ENCODE data around the gene ZNF565. TPM values are rescaled to one million over a fixed set of nuclear protein-coding genes. Genes with fewer than 3 reads are reported as not detected.

Gene ZNF565
- total and polyA plus RNA-seq, 2 of the 13 experiments (the other 11 are each of a cell fraction or from before 2014, with no cell fraction given): 1.8 to 5.2 TPM

DNA sequence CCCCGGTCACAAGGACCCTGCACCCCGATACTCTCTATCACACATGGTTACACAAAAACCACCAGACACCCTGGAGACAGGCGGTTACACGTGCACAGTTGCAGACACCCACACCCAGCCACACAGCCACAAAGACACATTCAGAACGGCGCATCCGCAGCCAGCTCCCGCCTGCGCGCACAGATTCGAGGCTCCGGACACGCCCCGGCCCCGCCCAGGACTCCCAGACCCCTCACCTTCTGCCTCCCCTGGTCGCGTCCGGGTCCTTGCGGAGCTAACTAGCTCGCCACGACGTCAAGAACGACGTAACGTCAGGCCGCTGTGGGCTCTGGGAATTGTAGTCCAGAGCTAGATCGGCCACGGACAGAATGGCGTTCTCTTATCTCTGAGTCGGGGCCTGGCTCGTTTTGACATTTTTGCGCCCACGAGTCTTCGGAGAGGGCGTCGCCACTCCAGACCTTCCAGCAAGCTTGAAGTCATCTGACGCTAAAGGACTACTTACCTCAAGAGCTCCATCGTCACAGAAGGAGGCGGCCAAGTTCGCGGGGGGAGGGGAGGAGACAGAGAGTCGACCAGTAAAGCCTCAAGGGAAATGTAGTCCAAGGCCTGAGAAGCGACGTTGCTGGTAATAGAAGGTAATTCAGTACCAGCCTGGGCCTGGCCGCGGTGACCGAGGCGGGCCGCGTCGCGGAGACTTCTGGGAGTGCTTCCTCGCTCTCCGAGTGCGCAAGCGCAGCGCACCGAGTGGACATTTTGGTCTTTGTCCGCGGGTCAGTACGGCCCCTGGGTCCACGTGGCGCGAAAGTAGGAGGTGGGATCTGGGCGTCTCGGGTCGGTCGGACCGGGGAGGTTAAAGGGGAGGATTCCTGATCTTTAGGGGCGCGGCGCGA lies at the start of gene ZNF565, which contains the start of gene ZNF146 (continued):
- TF ChIP-seq MTF1 (CRISPR knock-in tag; IDR thresholded peaks at IDR 0.05): no peak; the same call in 1 of the 2 replicates
- TF ChIP-seq, protein P1, sequence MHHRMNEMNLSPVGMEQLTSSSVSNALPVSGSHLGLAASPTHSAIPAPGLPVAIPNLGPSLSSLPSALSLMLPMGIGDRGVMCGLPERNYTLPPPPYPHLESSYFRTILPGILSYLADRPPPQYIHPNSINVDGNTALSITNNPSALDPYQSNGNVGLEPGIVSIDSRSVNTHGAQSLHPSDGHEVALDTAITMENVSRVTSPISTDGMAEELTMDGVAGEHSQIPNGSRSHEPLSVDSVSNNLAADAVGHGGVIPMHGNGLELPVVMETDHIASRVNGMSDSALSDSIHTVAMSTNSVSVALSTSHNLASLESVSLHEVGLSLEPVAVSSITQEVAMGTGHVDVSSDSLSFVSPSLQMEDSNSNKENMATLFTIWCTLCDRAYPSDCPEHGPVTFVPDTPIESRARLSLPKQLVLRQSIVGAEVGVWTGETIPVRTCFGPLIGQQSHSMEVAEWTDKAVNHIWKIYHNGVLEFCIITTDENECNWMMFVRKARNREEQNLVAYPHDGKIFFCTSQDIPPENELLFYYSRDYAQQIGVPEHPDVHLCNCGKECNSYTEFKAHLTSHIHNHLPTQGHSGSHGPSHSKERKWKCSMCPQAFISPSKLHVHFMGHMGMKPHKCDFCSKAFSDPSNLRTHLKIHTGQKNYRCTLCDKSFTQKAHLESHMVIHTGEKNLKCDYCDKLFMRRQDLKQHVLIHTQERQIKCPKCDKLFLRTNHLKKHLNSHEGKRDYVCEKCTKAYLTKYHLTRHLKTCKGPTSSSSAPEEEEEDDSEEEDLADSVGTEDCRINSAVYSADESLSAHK (CRISPR knock-in tag; IDR thresholded peaks at IDR 0.05; ENCODE audit: borderline replicate concordance): no peak
- no peak for TF ChIP-seq ZNF879 (CRISPR knock-in tag; IDR thresholded peaks at IDR 0.05)
- no peak for TF ChIP-seq ZMYM3 (CRISPR knock-in tag; IDR thresholded peaks at IDR 0.05)
- no peak for TF ChIP-seq TAF15 (IDR thresholded peaks at IDR 0.05; ENCODE audit: low read depth, low read length, poor library complexity, severe bottlenecking)
- no peak for TF ChIP-seq IKZF1 (IDR thresholded peaks at IDR 0.05)
- TF ChIP-seq NAIF1 (CRISPR knock-in tag; IDR thresholded peaks at IDR 0.05; ENCODE audit: borderline replicate concordance): no peak; the same call in 1 of the 2 replicates
- TF ChIP-seq, protein P2, sequence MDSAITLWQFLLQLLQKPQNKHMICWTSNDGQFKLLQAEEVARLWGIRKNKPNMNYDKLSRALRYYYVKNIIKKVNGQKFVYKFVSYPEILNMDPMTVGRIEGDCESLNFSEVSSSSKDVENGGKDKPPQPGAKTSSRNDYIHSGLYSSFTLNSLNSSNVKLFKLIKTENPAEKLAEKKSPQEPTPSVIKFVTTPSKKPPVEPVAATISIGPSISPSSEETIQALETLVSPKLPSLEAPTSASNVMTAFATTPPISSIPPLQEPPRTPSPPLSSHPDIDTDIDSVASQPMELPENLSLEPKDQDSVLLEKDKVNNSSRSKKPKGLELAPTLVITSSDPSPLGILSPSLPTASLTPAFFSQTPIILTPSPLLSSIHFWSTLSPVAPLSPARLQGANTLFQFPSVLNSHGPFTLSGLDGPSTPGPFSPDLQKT (CRISPR knock-in tag; IDR thresholded peaks at IDR 0.05; ENCODE audit: borderline replicate concordance): 0 out of 2 replicates have a peak, but pooled peaks have one; percentile 61
- peak; percentile 3; the same call in 1 of the 2 replicates for TF ChIP-seq CEBPG (CRISPR knock-in tag; IDR thresholded peaks at IDR 0.05)
- peak; percentile 89 for TF ChIP-seq ZNF776 (CRISPR knock-in tag; IDR thresholded peaks at IDR 0.05)
- no peak for TF ChIP-seq PHF5A (CRISPR knock-in tag; IDR thresholded peaks at IDR 0.05; ENCODE audit: low read depth, unreplicated experiment)
- TF ChIP-seq, protein P3, sequence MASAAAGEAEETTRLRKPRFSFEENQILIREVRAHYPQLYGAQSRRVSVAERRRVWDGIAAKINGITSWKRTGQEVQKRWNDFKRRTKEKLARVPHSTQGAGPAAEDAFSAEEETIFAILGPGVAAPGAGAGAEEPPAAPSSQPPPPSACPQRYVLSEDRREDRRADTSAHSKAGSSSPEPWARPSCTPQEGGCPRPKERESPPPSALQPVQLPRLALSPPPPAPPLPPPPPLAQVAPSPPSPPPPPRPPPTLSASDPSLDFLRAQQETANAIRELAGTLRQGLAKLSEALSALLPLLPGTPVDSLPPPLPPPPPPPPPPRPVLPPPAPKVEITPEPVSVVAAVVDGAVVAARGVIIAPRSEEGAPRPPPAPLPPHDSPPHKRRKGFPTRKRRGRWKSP (CRISPR knock-in tag; IDR thresholded peaks at IDR 0.05): peak; percentile 57; the same call in 1 of the 2 replicates
- peak; percentile 80 for TF ChIP-seq SAP130 (CRISPR knock-in tag; IDR thresholded peaks at IDR 0.05; ENCODE audit: low read depth)
- TF ChIP-seq ZNF614 (CRISPR knock-in tag; IDR thresholded peaks at IDR 0.05; ENCODE audit: borderline replicate concordance): peak; percentile 13; the same call in 1 of the 2 replicates
- TF ChIP-seq TOPORS (CRISPR knock-in tag; IDR thresholded peaks at IDR 0.05): no peak
- TF ChIP-seq ISL2 (CRISPR knock-in tag; IDR thresholded peaks at IDR 0.05): no peak; the same call in 1 of the 2 replicates
- no peak for TF ChIP-seq NONO (IDR thresholded peaks at IDR 0.05)
- TF ChIP-seq NONO (CRISPR knock-in tag; conservative IDR thresholded peaks at IDR 0.05): peak; percentile 81
- TF ChIP-seq NR3C1 (CRISPR knock-in tag; IDR thresholded peaks at IDR 0.05): no peak
- TF ChIP-seq, protein P4, sequence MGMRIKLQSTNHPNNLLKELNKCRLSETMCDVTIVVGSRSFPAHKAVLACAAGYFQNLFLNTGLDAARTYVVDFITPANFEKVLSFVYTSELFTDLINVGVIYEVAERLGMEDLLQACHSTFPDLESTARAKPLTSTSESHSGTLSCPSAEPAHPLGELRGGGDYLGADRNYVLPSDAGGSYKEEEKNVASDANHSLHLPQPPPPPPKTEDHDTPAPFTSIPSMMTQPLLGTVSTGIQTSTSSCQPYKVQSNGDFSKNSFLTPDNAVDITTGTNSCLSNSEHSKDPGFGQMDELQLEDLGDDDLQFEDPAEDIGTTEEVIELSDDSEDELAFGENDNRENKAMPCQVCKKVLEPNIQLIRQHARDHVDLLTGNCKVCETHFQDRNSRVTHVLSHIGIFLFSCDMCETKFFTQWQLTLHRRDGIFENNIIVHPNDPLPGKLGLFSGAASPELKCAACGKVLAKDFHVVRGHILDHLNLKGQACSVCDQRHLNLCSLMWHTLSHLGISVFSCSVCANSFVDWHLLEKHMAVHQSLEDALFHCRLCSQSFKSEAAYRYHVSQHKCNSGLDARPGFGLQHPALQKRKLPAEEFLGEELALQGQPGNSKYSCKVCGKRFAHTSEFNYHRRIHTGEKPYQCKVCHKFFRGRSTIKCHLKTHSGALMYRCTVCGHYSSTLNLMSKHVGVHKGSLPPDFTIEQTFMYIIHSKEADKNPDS (CRISPR knock-in tag; IDR thresholded peaks at IDR 0.05): 0 out of 2 replicates have a peak, but pooled peaks have one; percentile 74
- TF ChIP-seq, protein P5, sequence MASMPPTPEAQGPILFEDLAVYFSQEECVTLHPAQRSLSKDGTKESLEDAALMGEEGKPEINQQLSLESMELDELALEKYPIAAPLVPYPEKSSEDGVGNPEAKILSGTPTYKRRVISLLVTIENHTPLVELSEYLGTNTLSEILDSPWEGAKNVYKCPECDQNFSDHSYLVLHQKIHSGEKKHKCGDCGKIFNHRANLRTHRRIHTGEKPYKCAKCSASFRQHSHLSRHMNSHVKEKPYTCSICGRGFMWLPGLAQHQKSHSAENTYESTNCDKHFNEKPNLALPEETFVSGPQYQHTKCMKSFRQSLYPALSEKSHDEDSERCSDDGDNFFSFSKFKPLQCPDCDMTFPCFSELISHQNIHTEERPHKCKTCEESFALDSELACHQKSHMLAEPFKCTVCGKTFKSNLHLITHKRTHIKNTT (CRISPR knock-in tag; IDR thresholded peaks at IDR 0.05): no peak
- no peak for TF ChIP-seq ZNF720 (CRISPR knock-in tag; IDR thresholded peaks at IDR 0.05)
- no peak for TF ChIP-seq ZNF24 (IDR thresholded peaks at IDR 0.05)

All from HepG2 (cell line).